OCI-M2 (cell line): ENCODE data around the gene GKN2.
"Not testable (repeated sequence)": the region's sequence is repeated elsewhere in the genome, so short reads cannot be mapped to it uniquely, and the experiment has no call there.

Experiments
- DNase-seq: peaks from one replicate; lab custom pipeline; 2025; ENCODE audit not compliant: unreplicated experiment; lab: John Stamatoyannopoulos, UW

The GKN2 gene

DNA sequence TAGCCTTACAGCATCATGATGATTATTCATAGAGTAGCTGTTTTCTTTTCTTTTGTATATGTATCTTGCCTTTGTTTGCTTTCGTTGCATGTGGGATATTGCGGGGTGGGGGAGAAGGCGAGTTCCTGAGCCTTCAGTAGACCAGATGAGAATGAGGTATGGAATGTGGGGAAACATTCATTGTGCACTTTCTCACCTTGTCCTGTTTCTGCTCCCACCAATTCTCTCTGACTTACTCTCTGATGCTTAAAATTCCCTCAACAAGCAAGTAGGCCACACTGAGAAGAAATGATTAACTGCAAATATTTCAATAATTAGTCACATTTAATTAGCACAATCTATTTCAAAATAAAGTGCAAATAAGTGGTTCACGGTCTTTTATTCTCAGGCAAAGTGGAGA, 31.0 kb downstream of the GKN2 start:
- no peak for DNase-seq

- DNase-seq = no peak
Observed at GRCh38 chr2:68920481-68921170, 32.1 kb downstream of the GKN2 start.

GRCh38 chr2:68918497-68918896, 34.2 kb downstream of the GKN2 start:
- DNase-seq = no peak

DNA sequence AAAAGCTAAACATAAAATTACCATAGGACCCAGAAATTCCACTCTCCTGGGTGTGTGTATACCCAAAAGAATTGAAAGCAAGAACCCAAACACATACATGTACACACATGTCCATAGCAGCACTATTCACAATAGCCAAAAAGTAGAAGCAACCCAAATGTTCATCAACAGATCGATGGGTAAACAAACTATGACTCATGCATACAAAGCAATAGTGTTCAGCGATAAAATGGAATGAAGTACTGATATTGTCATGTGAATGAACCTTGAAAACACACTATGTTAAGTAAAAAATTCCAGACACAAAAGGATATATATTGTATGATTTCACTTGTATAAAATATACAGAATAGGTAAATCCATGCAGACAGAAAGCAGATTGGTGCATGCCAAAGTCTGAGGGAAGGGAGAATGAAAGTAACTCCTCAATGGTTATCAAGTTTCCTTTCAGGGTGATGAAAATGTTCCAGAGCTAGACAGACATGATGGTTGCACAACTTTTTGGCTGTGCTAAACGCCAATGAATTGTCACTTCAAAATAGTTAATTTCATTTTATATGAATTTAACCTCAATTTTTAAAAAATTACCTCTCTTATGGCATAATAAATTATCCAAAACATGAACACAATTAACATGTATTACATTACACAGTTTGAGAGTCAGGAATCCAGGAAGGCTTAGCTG, 35.5 kb downstream of the GKN2 start:
- DNase-seq = no peak

DNA sequence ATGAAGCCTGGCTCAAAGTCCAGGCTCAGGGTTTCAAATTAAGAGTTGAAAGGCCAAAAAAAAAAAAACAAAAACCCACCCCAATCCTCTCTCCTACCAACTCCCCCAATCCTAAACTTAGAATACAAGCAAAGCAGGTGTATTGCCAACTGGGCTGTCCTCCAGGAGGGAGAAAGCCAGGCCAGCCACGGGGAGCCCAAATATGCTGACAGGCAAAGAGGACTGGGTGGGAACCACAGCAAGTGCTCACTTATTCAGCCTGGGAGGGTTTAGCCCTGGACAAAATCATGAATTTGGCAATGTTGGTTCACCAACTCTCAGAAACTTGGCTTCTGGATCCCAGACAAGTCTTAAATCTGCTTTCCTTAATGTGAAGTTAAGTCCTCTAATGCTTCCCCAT, 36.5 kb downstream of the GKN2 start:
- no peak for DNase-seq

DNA sequence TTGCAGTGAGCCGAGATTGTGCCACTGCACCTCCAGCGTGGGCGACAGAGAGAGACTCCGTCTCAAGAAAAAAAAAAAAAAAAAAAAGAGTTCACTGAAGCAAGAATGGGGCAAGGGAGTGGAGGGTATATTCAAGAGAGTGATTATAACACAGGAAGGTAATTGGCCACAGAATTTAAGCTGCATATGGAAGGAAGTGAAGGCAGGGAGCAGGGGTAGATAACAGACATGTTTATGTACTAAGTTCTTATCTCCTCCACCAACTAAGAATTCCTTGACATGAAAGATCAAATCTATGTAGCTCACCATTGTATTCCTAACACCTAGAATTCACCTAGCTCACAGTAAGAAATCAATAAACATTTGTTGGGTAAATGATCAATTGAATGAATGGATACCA, 37.3 kb downstream of the GKN2 start:
- DNase-seq = no peak

- DNase-seq = no peak
Observed at GRCh38 chr2:68913359-68913758, 39.3 kb downstream of the GKN2 start.

- DNase-seq = no peak
Observed at GRCh38 chr2:68912732-68913131, 40.0 kb downstream of the GKN2 start.

DNA sequence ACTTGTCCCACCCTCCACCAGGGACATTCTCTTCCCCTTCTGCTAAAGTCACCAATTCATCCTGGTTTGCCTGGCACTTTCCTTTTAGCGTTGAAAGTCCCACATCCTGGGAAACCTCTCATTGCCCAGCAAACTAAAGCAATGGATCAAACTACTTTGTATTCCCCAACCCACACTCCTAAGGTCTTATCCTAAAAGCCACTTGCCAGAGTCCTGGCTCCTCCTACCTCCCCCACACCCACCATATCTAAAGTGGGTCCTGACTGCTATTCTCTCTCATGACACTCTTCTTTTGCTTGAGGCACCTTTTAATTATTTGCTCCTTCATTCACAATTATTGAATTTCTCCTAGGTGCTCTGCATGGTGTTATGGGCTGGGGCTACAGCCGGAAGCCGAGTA, 40.6 kb downstream of the GKN2 start:
- DNase-seq = no peak

GRCh38 chr2:68911709-68912108, 41.0 kb downstream of the GKN2 start:
- no peak for DNase-seq

DNA sequence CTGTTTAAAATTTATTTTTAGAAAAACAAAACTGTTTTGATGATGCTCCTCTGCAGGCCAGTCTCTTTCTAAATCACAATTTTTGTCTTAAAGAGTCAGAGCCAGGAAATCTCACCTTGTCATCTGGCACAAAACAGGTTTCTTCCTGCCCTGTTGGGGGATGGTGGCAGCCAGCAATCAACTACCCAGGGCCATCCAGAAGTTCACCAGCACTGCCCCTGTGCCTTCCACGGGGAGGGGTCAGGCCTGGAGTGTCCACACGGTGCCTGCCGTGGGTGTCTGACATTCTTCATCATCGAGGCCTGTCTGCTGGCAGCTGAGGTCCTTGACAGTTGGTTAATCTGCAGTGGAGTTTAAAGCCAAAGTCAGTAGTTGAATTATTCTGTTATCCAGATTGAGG, 41.4 kb downstream of the GKN2 start:
- no peak for DNase-seq

DNA sequence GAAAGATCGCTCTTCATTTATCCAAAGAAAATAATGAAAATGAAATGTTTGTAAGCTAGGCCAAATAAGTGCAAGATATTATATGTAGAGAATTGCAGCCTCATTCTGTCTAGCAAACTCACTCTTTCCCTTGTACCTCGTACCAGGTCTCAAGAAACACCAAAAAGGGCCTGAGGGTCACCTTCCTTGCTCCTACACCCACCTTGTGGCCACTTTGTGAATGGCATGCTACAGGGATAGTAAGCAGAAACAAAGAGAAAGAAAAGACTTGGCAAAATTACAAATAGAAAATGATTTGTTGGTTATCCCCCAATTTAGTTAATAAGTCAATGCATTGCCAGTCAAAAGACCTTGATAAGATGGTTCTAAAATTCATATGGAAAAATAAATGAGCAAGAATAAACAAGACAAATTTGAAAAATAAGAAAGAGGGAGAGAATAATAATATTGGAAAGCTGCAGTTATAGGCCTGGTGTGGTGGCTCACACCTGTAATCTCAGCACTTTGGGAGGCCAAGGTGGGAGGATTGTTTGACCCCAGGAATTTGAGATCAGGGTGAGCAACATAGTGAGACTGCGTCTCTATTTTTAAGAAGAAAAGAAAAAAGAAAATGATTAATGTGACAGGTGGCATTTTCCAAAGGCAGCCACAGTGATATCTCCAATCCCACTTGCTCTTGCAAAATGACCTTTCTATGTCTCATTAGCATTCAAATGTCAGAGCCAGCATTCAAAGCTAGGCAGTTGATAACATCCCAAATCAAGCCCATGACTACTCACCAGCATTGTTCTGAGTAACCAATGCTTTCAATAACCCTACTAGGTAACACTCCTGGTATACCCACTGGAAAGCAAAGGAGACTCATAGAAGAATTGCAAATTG, 42.7 kb downstream of the GKN2 start:
- DNase-seq = no peak

DNA sequence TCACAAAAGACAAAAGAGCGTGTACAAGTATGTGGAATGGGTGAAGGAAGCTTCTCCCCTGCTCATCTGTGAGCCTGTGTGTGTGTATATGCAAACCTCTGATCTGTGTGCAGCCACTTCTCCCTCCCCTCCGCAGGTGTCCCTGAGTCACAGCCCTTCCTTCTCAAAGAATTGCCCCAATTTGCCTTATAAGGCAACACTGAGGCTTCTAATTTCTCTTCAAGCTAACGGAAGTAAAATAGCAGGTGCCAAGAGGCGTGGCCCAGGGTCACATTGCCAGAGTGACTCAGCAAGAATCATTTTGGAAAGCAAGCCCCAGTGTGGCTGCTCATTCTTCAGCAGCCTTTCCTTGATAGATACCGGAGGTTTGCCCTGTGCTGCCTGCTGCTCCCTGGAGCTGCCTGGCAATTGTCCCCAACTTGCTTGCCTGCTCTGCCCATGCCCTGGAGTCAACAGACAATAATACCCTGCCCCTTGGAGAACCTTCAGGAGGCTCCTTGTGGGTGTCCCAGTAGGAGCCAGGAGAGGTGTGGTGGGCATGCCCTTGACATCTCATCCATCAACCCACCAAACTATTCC, 44.2 kb downstream of the GKN2 start:
- no peak for DNase-seq

DNA sequence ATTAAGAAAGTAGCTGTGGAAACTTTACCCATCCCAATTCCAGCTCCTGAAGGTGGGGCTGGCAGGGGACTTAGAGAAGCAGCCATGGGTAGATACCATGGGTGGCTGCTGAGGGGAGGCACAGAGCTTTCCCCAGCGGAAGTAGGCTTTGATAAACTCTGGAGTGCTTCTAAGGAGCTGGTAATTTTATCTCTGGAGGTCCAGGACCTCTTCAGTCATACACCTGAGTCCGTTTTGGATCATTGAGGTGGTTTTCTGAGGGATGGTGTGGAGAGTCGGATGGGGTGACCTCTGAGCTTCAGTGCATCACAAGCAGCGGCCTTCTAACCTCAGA, 44.8 kb downstream of the GKN2 start:
- no peak for DNase-seq

DNA sequence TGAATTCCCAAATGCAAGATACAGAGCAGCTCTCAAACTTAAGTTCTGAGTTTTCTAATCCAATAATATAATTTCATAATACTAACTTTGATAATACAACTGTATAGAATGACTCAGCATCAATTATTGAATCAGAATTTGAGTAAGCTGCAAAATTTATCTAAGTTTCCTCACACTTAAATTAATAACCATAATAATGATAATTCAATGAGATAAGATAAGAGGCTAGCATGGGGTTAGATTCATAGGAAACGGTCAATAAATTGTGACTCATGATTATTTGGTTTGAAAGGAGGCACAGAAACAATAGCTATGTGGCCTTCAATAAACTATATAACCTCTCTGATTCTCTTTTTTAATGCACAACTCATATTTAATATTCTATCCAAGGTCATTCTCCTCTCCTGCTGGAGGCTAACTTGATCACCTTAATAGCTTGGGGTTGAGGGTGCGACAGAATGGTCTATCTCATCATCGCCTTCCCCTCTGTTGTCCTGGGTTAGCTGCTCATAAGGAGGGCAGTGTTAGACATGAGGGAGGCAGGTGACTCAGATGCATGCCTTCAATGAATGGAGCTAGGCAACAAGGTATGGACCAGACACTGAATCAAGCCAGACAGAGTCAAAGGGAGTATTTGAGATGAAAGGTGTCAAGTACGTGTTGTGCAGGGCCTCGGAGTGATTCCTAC, 45.3 kb downstream of the GKN2 start:
- DNase-seq = no peak

GRCh38 chr2:68906716-68907115, 46.0 kb downstream of the GKN2 start:
- no peak for DNase-seq

DNA sequence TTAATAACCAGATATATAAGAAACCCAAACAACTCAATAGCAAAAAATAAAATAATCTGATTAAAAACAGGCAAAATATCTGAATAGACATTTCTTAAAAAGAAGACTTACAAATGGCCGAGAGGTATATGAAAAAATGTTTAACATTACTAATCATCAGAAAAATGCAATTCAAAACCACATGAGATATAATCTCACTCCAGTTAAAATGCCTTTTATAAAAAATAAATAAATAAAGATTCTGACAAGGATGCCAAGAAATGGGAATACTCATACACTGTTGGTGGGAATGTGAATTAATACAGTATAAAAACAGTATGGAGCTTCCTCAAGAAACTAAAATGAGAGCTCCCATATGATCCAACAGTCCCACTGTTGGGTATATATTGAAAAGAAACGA, 47.6 kb downstream of the GKN2 start:
- DNase-seq = no peak

GRCh38 chr2:68901561-68901960, 51.1 kb downstream of the GKN2 start:
- DNase-seq = no peak

- no peak for DNase-seq
Observed at GRCh38 chr2:68901199-68901514, 51.5 kb downstream of the GKN2 start.

DNA sequence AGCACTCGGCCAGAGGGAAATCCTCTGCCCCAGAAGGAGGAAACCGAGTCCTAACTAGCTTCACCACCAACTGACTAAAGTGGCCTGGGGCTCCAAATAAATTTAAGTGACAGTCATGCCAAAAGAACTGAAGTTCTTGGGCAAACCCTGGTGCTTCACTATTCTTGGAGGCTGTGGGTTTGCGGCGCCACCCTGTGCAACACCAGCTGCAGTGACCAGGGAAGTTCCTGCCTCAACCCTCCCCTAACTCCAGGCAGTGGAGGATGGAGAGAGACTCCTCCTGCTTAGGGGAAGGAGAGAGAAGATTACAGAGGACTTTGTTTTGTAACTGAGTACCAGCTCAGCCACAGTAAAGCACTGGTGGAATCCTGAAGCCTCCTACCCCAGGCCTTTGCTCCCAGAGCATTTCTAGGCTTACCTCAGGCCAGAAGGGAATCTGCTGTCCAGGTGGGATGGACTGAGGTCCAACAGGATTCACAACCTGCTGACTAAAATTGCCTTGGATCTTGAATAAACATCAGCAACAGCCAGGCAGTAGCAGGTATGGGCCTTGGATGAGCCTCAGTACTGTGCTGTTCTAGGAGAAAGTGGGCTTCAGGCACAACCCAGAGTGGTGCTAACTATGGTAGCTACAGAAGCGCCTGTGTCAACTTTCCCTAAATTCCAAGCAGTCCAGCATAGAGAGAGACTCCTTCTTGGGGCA, 52.0 kb downstream of the GKN2 start:
- DNase-seq = no peak

GRCh38 chr2:68895981-68896380, 56.7 kb downstream of the GKN2 start:
- DNase-seq = not testable (repeated sequence)
